Measurements from ENCODE around the gene TRIM26. TPM values are rescaled to one million over a fixed set of nuclear protein-coding genes. Genes with fewer than 3 reads are reported as not detected.

TRIM26 gene
- polyA plus RNA-seq, 1 of the 3 experiments (the other 2 are of a cell fraction) = 26.1 TPM

DNA sequence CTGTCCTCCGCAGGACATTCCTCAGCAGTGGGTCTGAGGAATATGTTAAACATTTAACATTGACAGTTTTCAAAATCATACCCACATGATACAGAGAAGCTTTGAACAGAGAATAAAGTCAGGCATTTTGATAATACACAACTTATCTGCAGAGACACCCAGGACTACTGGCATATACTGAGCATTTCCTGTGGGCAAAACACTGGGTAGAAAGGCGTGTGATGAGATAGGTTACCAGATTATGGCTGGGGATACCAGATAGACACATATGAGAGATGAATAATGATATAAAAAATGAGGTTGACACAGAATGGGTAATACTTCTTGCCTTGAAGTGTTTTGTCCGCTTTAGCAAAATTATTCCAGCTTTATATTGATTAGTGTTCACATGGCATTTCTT is 31.4 kb upstream of the TRIM26 start:
- POLR2A ChIA-PET = no interaction called here
- WGBS (ENCODE audit: low lambda C conversion rate) = 79% methylated on average over 3 of the region's 3 CpGs
- Histone ChIP-seq H2AFZ (ENCODE audit: low read depth) (no peak overlapping the region), H3K9me2 (no peaks in the 10 kb centered on the region), H3K9me3 (no peaks in the 10 kb centered on the region), H3K9ac (no peak overlapping the region), H3K27ac (ENCODE audit: low read depth in 2 of 2, low read length in 1 of 2) (no peak overlapping the region), H3F3A (replicated peaks; ENCODE audit: insufficient read depth) (no peaks in the 10 kb centered on the region), H3K27me3 (ENCODE audit: insufficient read depth) (no peaks in the 10 kb centered on the region), H3K4me1 (ENCODE audit: control insufficient read depth in 1 of 2, insufficient read depth in 2 of 2, low read depth in 1 of 2, low read length in 1 of 2) (no peaks in the 10 kb centered on the region), H4K20me1 (ENCODE audit: insufficient read depth) (no peaks in the 10 kb centered on the region), H3K4me3 (ENCODE audit: low read depth in 2 of 2, low read length in 1 of 2) (no peak overlapping the region), H3K4me2 (no peak overlapping the region), H3K79me2 (ENCODE audit: insufficient read depth) (no peaks in the 10 kb centered on the region), H3K36me3 (replicated peaks in 1 of 2; ENCODE audit: control insufficient read depth in 1 of 2, insufficient read depth in 2 of 2, low read length in 1 of 2) (no peaks in the 10 kb centered on the region)
- DNase-seq = no peak
- CTCF ChIA-PET = interaction anchor here (1.5 kb wide), 1 partner anchor 26 kb away, joined by 4 read pairs; no protein-coding TSS in a partner anchor
- TF ChIP-seq, protein P1, sequence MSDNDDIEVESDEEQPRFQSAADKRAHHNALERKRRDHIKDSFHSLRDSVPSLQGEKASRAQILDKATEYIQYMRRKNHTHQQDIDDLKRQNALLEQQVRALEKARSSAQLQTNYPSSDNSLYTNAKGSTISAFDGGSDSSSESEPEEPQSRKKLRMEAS (IDR thresholded peaks at IDR 0.05; ENCODE audit: low read depth) = no peak
- TF ChIP-seq POLR2AphosphoS5 (IDR thresholded peaks at IDR 0.05; ENCODE audit: low read depth, low read length) (no peak), JUND (IDR thresholded peaks at IDR 0.05) (no peak), EZH2phosphoT487 (IDR thresholded peaks at IDR 0.05; ENCODE audit: borderline replicate concordance, low read depth) (no peak), RAD21 (IDR thresholded peaks at IDR 0.05; ENCODE audit: low read length) (no peak), TAF1 (IDR thresholded peaks at IDR 0.05; ENCODE audit: borderline replicate concordance, low read depth, low read length) (no peak), GATA2 (CRISPR knock-in tag; IDR thresholded peaks at IDR 0.05) (no peak), NFIC (IDR thresholded peaks at IDR 0.05; ENCODE audit: borderline replicate concordance) (no peak), TEAD4 (IDR thresholded peaks at IDR 0.05; ENCODE audit: borderline replicate concordance, insufficient read depth) (no peak), RXRA (IDR thresholded peaks at IDR 0.05; ENCODE audit: borderline replicate concordance, low read depth) (no peak), FOSL2 (IDR thresholded peaks at IDR 0.05; ENCODE audit: borderline replicate concordance, low read depth) (no peak), NRF1 (IDR thresholded peaks at IDR 0.05; ENCODE audit: low read depth, low read length) (no peak), FOXM1 (IDR thresholded peaks at IDR 0.05; ENCODE audit: low read depth) (no peak), RFX5 (IDR thresholded peaks at IDR 0.05; ENCODE audit: low read length) (no peak)
- TF ChIP-seq, protein P2, sequence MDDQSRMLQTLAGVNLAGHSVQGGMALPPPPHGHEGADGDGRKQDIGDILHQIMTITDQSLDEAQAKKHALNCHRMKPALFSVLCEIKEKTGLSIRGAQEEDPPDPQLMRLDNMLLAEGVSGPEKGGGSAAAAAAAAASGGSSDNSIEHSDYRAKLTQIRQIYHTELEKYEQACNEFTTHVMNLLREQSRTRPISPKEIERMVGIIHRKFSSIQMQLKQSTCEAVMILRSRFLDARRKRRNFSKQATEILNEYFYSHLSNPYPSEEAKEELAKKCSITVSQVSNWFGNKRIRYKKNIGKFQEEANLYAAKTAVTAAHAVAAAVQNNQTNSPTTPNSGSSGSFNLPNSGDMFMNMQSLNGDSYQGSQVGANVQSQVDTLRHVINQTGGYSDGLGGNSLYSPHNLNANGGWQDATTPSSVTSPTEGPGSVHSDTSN (IDR thresholded peaks at IDR 0.05) = no peak
- TF ChIP-seq, protein P3, sequence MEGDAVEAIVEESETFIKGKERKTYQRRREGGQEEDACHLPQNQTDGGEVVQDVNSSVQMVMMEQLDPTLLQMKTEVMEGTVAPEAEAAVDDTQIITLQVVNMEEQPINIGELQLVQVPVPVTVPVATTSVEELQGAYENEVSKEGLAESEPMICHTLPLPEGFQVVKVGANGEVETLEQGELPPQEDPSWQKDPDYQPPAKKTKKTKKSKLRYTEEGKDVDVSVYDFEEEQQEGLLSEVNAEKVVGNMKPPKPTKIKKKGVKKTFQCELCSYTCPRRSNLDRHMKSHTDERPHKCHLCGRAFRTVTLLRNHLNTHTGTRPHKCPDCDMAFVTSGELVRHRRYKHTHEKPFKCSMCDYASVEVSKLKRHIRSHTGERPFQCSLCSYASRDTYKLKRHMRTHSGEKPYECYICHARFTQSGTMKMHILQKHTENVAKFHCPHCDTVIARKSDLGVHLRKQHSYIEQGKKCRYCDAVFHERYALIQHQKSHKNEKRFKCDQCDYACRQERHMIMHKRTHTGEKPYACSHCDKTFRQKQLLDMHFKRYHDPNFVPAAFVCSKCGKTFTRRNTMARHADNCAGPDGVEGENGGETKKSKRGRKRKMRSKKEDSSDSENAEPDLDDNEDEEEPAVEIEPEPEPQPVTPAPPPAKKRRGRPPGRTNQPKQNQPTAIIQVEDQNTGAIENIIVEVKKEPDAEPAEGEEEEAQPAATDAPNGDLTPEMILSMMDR (IDR thresholded peaks at IDR 0.05) = no peak
- TF ChIP-seq, protein P4, sequence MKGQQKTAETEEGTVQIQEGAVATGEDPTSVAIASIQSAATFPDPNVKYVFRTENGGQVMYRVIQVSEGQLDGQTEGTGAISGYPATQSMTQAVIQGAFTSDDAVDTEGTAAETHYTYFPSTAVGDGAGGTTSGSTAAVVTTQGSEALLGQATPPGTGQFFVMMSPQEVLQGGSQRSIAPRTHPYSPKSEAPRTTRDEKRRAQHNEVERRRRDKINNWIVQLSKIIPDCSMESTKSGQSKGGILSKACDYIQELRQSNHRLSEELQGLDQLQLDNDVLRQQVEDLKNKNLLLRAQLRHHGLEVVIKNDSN (IDR thresholded peaks at IDR 0.05; ENCODE audit: borderline replicate concordance, low read depth) = no peak
- TF ChIP-seq, protein P5, sequence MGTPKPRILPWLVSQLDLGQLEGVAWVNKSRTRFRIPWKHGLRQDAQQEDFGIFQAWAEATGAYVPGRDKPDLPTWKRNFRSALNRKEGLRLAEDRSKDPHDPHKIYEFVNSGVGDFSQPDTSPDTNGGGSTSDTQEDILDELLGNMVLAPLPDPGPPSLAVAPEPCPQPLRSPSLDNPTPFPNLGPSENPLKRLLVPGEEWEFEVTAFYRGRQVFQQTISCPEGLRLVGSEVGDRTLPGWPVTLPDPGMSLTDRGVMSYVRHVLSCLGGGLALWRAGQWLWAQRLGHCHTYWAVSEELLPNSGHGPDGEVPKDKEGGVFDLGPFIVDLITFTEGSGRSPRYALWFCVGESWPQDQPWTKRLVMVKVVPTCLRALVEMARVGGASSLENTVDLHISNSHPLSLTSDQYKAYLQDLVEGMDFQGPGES (IDR thresholded peaks at IDR 0.05; ENCODE audit: low read depth, low read length) = no peak
- TF ChIP-seq, protein P6, sequence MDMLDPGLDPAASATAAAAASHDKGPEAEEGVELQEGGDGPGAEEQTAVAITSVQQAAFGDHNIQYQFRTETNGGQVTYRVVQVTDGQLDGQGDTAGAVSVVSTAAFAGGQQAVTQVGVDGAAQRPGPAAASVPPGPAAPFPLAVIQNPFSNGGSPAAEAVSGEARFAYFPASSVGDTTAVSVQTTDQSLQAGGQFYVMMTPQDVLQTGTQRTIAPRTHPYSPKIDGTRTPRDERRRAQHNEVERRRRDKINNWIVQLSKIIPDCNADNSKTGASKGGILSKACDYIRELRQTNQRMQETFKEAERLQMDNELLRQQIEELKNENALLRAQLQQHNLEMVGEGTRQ (IDR thresholded peaks at IDR 0.05; ENCODE audit: borderline replicate concordance, low read depth, low read length) = no peak

Data from SK-N-SH (cell line).